IMR-90 (cell line): ENCODE data around the gene GABPA. TPM values are rescaled to one million over a fixed set of nuclear protein-coding genes. Genes with fewer than 3 reads are reported as not detected.

Experiments
- ATAC-seq: fragments of 200-7000 bp; cut with Tn5 transposase; 2 replicates; pipeline ENCODE4 v1.9.1; 2020; ENCODE audit warnings: low read depth, mild to moderate bottlenecking, moderate library complexity
- BruUV-seq: library from RNA; stranded (reverse); fragments of 400-500 nt; replicated peaks from 2 replicates; lab custom pipeline; 2021; lab: Mats Ljungman, UMichigan
- CTCF ChIA-PET: fragments of 300-600 bp; formaldehyde crosslinking; extraction: SDS; loops from one replicate; lab custom pipeline; 2021; ENCODE audit warnings: antibody characterized with exemption; lab: Yijun Ruan, JAX
- POLR2A ChIA-PET: fragments of 300-600 bp; sonication (Branson Sonifier 250); formaldehyde crosslinking; loops from one replicate; lab custom pipeline; 2022; ENCODE audit warnings: antibody characterized with exemption; ENCODE audit not compliant: unreplicated experiment; lab: Charles Lee
- DNase-seq: peaks from one replicate; pipeline ENCODE4 v3.0.0; 2013
- H2AFZ ChIP-seq: replicated peaks from 2 replicates; pipeline ENCODE3; 2013; ENCODE audit warnings: low read length, mild to moderate bottlenecking; ENCODE audit not compliant: poor library complexity
- H2AK5ac ChIP-seq: 2 replicates; pipeline ENCODE4 v1.6.1; 2013; ENCODE audit warnings: low read depth, low read length, inconsistent platforms
- H2AK9ac ChIP-seq: replicated peaks from 2 replicates; pipeline ENCODE3; 2013; ENCODE audit warnings: mild to moderate bottlenecking, low read depth, low read length, moderate library complexity; ENCODE audit not compliant: poor library complexity
- H2BK120ac ChIP-seq: 2 replicates; pipeline ENCODE4 v1.6.1; 2013; ENCODE audit warnings: low read depth, low read length, inconsistent platforms
- H2BK15ac ChIP-seq: 3 replicates; pipeline ENCODE4 v1.6.1; 2013; ENCODE audit warnings: low read depth, low read length, inconsistent platforms
- H2BK20ac ChIP-seq: 2 replicates; pipeline ENCODE4 v1.6.1; 2013; ENCODE audit warnings: low read depth, mild to moderate bottlenecking, inconsistent platforms, low read length, moderate library complexity
- H2BK5ac ChIP-seq: 2 replicates; pipeline ENCODE4 v1.6.1; 2013; ENCODE audit warnings: mild to moderate bottlenecking, low read depth, low read length, inconsistent platforms; ENCODE audit not compliant: poor library complexity, severe bottlenecking
- H3K14ac ChIP-seq: replicated peaks from 2 replicates; pipeline ENCODE4 v1.6.1; 2013; ENCODE audit warnings: low read depth, low read length, inconsistent platforms
- H3K18ac ChIP-seq: 2 replicates; pipeline ENCODE4 v1.6.1; 2013; ENCODE audit warnings: low read depth, low read length, control low read depth
- H3K23ac ChIP-seq: 2 replicates; pipeline ENCODE4 v1.6.1; 2013; ENCODE audit warnings: low read depth, low read length, inconsistent platforms
- H3K27ac ChIP-seq: 2 replicates; pipeline ENCODE4 v1.5.1; 2013; ENCODE audit warnings: mild to moderate bottlenecking, control low read depth, low read length; ENCODE audit not compliant: insufficient read depth
- H3K27me3 ChIP-seq: 2 replicates; pipeline ENCODE4 v1.6.1; 2013; ENCODE audit warnings: low read length; ENCODE audit not compliant: control insufficient read depth, insufficient read depth
- H3K36me3 ChIP-seq: 2 replicates; pipeline ENCODE4 v1.6.1; 2013; ENCODE audit warnings: low read length, mixed read lengths; ENCODE audit not compliant: control insufficient read depth, insufficient read depth
- H3K4ac ChIP-seq: 2 replicates; pipeline ENCODE4 v1.6.1; 2013; ENCODE audit warnings: low read depth, low read length, inconsistent platforms
- H3K4me1 ChIP-seq: 2 replicates; pipeline ENCODE4 v1.6.1; 2013; ENCODE audit warnings: low read length, mixed read lengths; ENCODE audit not compliant: control insufficient read depth, insufficient read depth
- H3K4me2 ChIP-seq: 2 replicates; pipeline ENCODE4 v1.6.1; 2013; ENCODE audit warnings: low read depth, mild to moderate bottlenecking, control low read depth, low read length, moderate library complexity
- H3K4me3 ChIP-seq: 2 replicates; pipeline ENCODE4 v1.5.1; 2013; ENCODE audit warnings: low read depth, mild to moderate bottlenecking, control low read depth, low read length, moderate library complexity; ENCODE audit not compliant: insufficient read depth
- H3K56ac ChIP-seq: 2 replicates; pipeline ENCODE4 v1.6.1; 2013; ENCODE audit warnings: low read length, inconsistent platforms; ENCODE audit not compliant: insufficient read depth; ENCODE audit errors: extremely low read depth
- H3K79me1 ChIP-seq, 2 experiments: 2 replicates each; pipeline ENCODE4 v1.6.1; 2013; ENCODE audit warnings: low read length in 2 of 2, inconsistent platforms in 1 of 2, low read depth in 1 of 2
- H3K9ac ChIP-seq: 2 replicates; pipeline ENCODE4 v1.6.1; 2013; ENCODE audit warnings: low read depth, low read length, control low read depth
- H3K9me1 ChIP-seq: 2 replicates; pipeline ENCODE4 v1.6.1; 2013; ENCODE audit warnings: low read length, inconsistent platforms; ENCODE audit not compliant: insufficient read depth
- H3K9me3 ChIP-seq: 2 replicates; pipeline ENCODE4 v1.6.1; 2013; ENCODE audit warnings: low read length; ENCODE audit not compliant: control insufficient read depth, insufficient read depth
- H4K20me1 ChIP-seq: 2 replicates; pipeline ENCODE4 v1.6.1; 2013; ENCODE audit warnings: low read length, inconsistent platforms; ENCODE audit not compliant: insufficient read depth
- H4K5ac ChIP-seq: 2 replicates; pipeline ENCODE4 v1.6.1; 2013; ENCODE audit warnings: mild to moderate bottlenecking, low read depth, low read length, control low read depth
- H4K8ac ChIP-seq, 2 experiments: 2 replicates each; pipeline ENCODE4 v1.6.1; 2013; ENCODE audit warnings: low read depth in 2 of 2, low read length in 2 of 2, control low read depth in 1 of 2, inconsistent platforms in 1 of 2
- H4K91ac ChIP-seq: 2 replicates; pipeline ENCODE4 v1.6.1; 2013; ENCODE audit warnings: low read depth, low read length, inconsistent platforms; ENCODE audit not compliant: insufficient read depth
- BHLHE40 ChIP-seq: fragments of 150-350 bp; IDR thresholded peaks from 2 replicates; pipeline ENCODE4 v1.6.1; 2016; ENCODE audit warnings: mild to moderate bottlenecking, low read depth, low read length
- CEBPB ChIP-seq: IDR thresholded peaks from 2 replicates; pipeline ENCODE4 v1.6.1; 2012; ENCODE audit warnings: low read depth, low read length, improper control_type of control experiment
- CHD1 ChIP-seq: IDR thresholded peaks from 2 replicates; pipeline ENCODE4 v1.6.1; 2012; ENCODE audit warnings: low read depth, low read length, improper control_type of control experiment
- FOS ChIP-seq: fragments of 150-350 bp; IDR thresholded peaks from 2 replicates; pipeline ENCODE4 v1.6.1; 2016; ENCODE audit warnings: low read depth, low read length
- MAFK ChIP-seq: IDR thresholded peaks from 2 replicates; pipeline ENCODE4 v1.6.1; 2012; ENCODE audit warnings: low read depth, low read length, improper control_type of control experiment
- MAZ ChIP-seq: IDR thresholded peaks from 2 replicates; pipeline ENCODE4 v1.6.1; 2012; ENCODE audit warnings: low read depth, mild to moderate bottlenecking, low read length, improper control_type of control experiment, moderate library complexity, borderline replicate concordance
- MXI1 ChIP-seq: IDR thresholded peaks from 2 replicates; pipeline ENCODE4 v1.6.1; 2012; ENCODE audit warnings: low read depth, mild to moderate bottlenecking, low read length, moderate library complexity, borderline replicate concordance
- NFE2L2 ChIP-seq: fragments of 150-350 bp; IDR thresholded peaks from 2 replicates; pipeline ENCODE4 v1.6.1; 2016; ENCODE audit warnings: low read depth, mild to moderate bottlenecking, low read length
- POLR2A ChIP-seq: IDR thresholded peaks from 2 replicates; pipeline ENCODE4 v1.6.1; 2012; ENCODE audit warnings: mild to moderate bottlenecking, low read depth, low read length
- RAD21 ChIP-seq: IDR thresholded peaks from 2 replicates; pipeline ENCODE4 v1.6.1; 2012; ENCODE audit warnings: low read length, improper control_type of control experiment
- RCOR1 ChIP-seq: IDR thresholded peaks from 2 replicates; pipeline ENCODE4 v1.6.1; 2012; ENCODE audit warnings: mild to moderate bottlenecking, low read length, improper control_type of control experiment; ENCODE audit not compliant: insufficient replicate concordance
- RFX5 ChIP-seq: IDR thresholded peaks from 2 replicates; pipeline ENCODE4 v1.8.0; 2012; ENCODE audit warnings: low read depth, mild to moderate bottlenecking, low read length, moderate library complexity
- SMC3 ChIP-seq: fragments of 150-350 bp; IDR thresholded peaks from 2 replicates; pipeline ENCODE4 v1.6.1; 2016; ENCODE audit warnings: low read depth, mild to moderate bottlenecking, antibody characterized with exemption, low read length, moderate library complexity
- dilution Hi-C: fragments of 300-500 bp; cut with HindIII; formaldehyde crosslinking; loops from one replicate; pipeline ENCODE4 v1.14.3; 2018; ENCODE audit warnings: low sequenced_read_pairs; ENCODE audit not compliant: unreplicated experiment
- in situ Hi-C: fragments of 300-500 bp; cut with MboI; formaldehyde crosslinking; loops from 3 replicates; pipeline ENCODE4 v1.14.3; 2019; ENCODE audit warnings: low sequenced_read_pairs, inconsistent platforms, mixed read lengths
- intact Hi-C: fragments of 100-400 bp; cut with micrococcal nuclease; formaldehyde crosslinking; loops from 2 replicates; pipeline ENCODE4 v1.10.0; 2022
- polyA plus RNA-seq, 3 experiments: library from polyadenylated mRNA; depleted of rRNA; stranded (reverse); fragments of >200 nt; gene quantifications; 2 replicates each; pipeline ENCODE4 v1.2.3, GENCODE V29; 2012; ENCODE audit warnings: low replicate concordance in 1 of 3
- total RNA-seq: library from RNA; depleted of rRNA; stranded (reverse); fragments of >200 nt; gene quantifications from 2 replicates; pipeline ENCODE4 v1.2.3, GENCODE V29; 2012
- TF ChIP-seq, protein P1 (sequence below): fragments of 150-350 bp; IDR thresholded peaks from 2 replicates; pipeline ENCODE4 v1.6.1; 2017; ENCODE audit warnings: mild to moderate bottlenecking, antibody characterized with exemption, low read length, low read depth
- TF ChIP-seq, protein P2 (sequence below): fragments of 150-350 bp; IDR thresholded peaks from 2 replicates; pipeline ENCODE4 v1.6.1; 2016; ENCODE audit warnings: low read depth, mild to moderate bottlenecking, low read length, moderate library complexity, borderline replicate concordance
- TF ChIP-seq, protein P3 (sequence below): conservative IDR thresholded peaks from 2 replicates; pipeline ENCODE4 v1.5.1; 2012; ENCODE audit warnings: mild to moderate bottlenecking, low read depth, low read length, improper control_type of control experiment

The GABPA gene
- total and polyA plus RNA-seq, 2 of the 4 experiments (the other 2 are of a cell fraction): 9.0 to 17.0 TPM

DNA sequence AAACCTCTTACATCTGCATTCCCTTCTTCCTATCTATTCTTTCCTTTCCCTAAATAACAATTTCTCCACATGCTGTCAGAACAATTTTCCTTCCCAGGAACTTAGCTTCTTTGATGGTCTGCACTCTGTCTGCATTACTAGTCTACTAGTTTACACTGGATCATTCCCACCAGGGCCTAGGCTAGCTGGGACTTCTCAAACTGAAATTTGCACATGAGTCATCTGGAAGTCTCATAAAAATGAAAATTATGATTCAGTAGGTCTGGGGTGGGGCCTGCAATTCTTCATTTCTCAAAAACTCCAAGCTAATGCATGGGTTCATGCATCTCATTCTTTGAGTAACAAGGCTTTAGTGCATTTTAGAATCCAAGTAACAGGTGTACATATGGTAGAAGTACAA, 74.2 kb downstream of the GABPA start:
- H3K4ac ChIP-seq: no peak overlapping the region
- CTCF ChIA-PET: interaction anchor here (1.1 kb wide), 1 partner anchor 200 kb away, joined by 3 read pairs; no protein-coding TSS in a partner anchor

More for the DNA sequence above, 74.2 kb downstream of the GABPA start:
- H4K20me1 ChIP-seq: no peaks in the 10 kb centered on the region
- H3K9ac ChIP-seq: no peak overlapping the region
- H3K27ac ChIP-seq: no peak overlapping the region
- DNase-seq: peak; percentile 19
- H2BK5ac ChIP-seq: no peak overlapping the region
- H4K8ac ChIP-seq: no peak overlapping the region
- H3K36me3 ChIP-seq: no peaks in the 10 kb centered on the region
- POLR2A ChIA-PET: no interaction called here
- H3K27me3 ChIP-seq: no peaks in the 10 kb centered on the region
- dilution Hi-C loops (no loop called here), in situ Hi-C loops (no loop called here), intact Hi-C loops (no loop called here)
- H3K4me3 ChIP-seq: no peak overlapping the region
- H3K56ac ChIP-seq: no peak overlapping the region
- no peak overlapping the region for H4K5ac ChIP-seq
- H3K9me3 ChIP-seq: no peaks in the 10 kb centered on the region
- no peak overlapping the region for H2BK120ac ChIP-seq
- TF ChIP-seq, protein P1, sequence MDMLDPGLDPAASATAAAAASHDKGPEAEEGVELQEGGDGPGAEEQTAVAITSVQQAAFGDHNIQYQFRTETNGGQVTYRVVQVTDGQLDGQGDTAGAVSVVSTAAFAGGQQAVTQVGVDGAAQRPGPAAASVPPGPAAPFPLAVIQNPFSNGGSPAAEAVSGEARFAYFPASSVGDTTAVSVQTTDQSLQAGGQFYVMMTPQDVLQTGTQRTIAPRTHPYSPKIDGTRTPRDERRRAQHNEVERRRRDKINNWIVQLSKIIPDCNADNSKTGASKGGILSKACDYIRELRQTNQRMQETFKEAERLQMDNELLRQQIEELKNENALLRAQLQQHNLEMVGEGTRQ: no peak
- TF ChIP-seq RFX5: no peak
- TF ChIP-seq, protein P2, sequence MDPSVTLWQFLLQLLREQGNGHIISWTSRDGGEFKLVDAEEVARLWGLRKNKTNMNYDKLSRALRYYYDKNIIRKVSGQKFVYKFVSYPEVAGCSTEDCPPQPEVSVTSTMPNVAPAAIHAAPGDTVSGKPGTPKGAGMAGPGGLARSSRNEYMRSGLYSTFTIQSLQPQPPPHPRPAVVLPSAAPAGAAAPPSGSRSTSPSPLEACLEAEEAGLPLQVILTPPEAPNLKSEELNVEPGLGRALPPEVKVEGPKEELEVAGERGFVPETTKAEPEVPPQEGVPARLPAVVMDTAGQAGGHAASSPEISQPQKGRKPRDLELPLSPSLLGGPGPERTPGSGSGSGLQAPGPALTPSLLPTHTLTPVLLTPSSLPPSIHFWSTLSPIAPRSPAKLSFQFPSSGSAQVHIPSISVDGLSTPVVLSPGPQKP: no peak
- no peak for TF ChIP-seq FOS
- TF ChIP-seq SMC3: no peak
- no peak for TF ChIP-seq MAZ
- no peak for TF ChIP-seq MXI1
- TF ChIP-seq MAFK: no peak
- no peak for TF ChIP-seq CHD1
- TF ChIP-seq POLR2A: no peak
- TF ChIP-seq RAD21: no peak
- TF ChIP-seq, protein P3, sequence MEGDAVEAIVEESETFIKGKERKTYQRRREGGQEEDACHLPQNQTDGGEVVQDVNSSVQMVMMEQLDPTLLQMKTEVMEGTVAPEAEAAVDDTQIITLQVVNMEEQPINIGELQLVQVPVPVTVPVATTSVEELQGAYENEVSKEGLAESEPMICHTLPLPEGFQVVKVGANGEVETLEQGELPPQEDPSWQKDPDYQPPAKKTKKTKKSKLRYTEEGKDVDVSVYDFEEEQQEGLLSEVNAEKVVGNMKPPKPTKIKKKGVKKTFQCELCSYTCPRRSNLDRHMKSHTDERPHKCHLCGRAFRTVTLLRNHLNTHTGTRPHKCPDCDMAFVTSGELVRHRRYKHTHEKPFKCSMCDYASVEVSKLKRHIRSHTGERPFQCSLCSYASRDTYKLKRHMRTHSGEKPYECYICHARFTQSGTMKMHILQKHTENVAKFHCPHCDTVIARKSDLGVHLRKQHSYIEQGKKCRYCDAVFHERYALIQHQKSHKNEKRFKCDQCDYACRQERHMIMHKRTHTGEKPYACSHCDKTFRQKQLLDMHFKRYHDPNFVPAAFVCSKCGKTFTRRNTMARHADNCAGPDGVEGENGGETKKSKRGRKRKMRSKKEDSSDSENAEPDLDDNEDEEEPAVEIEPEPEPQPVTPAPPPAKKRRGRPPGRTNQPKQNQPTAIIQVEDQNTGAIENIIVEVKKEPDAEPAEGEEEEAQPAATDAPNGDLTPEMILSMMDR: no peak
- TF ChIP-seq RCOR1: no peak
- no peak for TF ChIP-seq CEBPB
- no peak for TF ChIP-seq BHLHE40
- no peak for TF ChIP-seq NFE2L2
- no peak overlapping the region for H4K91ac ChIP-seq
- H3K79me1 ChIP-seq: no peaks in the 10 kb centered on the region
- no peak overlapping the region for H3K14ac ChIP-seq
- no TSS peak for BruUV-seq
- H2BK15ac ChIP-seq: no peak overlapping the region
- no peak overlapping the region for H2AFZ ChIP-seq
- no peaks in the 10 kb centered on the region for H3K4me1 ChIP-seq
- no peak overlapping the region for H3K4me2 ChIP-seq
- no peak overlapping the region for H2BK20ac ChIP-seq
- H3K18ac ChIP-seq: no peak overlapping the region
- H2AK5ac ChIP-seq: no peak overlapping the region
- no peaks in the 10 kb centered on the region for H3K9me1 ChIP-seq
- ATAC-seq: peak; percentile 35; the same call in 1 of the 2 replicates
- H3K23ac ChIP-seq: no peak overlapping the region
- no peak overlapping the region for H2AK9ac ChIP-seq
